ENCODE results near the gene ITIH5.
A peak's percentile ranks its signal among the peaks of the same experiment; 100 is the strongest.
"Not testable (repeated sequence)": the region's sequence is repeated elsewhere in the genome, so short reads cannot be mapped to it uniquely, and the experiment has no call there.

Gene ITIH5

GRCh38 chr10:7687228-7687907 lies 20.6 kb upstream of the ITIH5 start:
- DNase-seq (ENCODE audit: low spot score), result peak; percentile 82

DNA sequence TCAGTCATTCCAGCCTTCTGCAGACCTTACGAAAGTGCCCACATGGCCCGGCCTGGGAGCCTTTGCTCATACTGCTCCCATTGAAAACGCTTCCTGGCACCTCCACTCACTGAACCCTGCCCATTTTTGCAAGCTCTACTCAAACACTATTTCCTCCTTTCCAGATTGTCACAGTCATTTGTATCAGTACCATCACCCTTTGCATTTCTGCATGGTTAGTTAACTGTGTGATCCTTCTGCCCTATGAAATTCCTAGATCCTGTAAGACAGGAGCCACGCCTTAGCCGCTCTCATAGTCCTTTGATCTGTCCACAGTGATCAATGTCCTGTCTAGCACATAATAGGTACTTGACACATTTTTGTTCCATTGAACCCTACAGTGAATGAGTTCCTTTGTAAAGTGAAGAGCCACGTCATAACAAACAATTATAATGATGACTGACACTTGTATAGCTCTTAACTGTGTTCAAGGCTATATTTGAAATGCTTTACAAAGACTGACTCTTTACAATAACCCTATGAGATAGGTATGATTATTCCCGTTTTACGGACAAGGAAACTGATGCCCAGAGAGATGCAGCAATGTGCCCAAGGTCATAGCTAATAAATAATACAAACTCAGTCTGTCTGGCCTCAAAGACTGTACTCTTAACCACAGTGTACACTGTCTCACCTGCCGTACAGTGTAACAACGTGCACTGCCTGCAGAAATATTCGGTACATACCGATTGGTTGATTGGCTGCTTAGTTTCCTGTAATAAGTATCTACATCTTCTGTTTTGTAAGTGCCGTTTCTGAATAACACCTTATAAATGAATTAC lies 19.8 kb upstream of the ITIH5 start:
- DNase-seq (ENCODE audit: low spot score), result no peak

DNA sequence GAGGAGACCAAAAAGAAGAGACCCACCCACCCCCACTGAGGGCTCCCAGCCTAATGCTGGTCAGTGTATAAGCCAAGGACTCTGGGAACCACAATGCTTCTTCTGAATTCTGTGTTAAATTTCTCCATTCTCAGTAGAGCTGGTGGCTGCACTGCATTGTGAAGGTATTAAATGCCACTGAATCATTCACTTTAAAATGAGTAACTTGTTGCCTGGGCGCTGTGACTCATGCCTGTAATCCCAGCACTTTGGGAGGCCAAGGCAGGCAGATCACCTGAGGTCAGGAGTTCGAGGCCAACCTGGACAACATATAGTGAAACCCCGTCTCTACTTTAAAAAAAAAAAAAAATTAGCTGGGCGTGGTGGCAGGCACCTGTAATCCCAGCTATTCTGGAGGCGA lies 13.3 kb upstream of the ITIH5 start:
- not testable (repeated sequence) for DNase-seq (ENCODE audit: low spot score)

DNA sequence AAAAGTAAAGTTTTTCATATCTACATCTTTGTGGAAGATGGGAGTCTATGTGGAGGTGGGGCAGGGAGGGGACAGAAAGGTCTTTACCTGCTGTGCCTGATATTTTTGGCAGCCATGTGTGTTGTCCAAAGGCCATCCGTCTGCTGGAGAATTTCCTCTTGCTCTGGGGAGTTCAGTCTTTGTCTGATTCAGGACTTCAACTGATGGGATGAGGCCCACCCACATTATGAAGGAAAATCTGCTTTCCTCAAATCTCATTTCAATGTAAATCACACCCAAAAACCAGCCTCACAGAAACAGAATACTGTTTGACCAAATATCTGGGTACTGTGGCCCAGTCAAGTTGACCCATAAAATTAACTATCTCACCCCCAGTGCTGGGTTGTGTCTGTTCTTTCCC lies 12.5 kb upstream of the ITIH5 start:
- no peak for DNase-seq (ENCODE audit: low spot score)

DNA sequence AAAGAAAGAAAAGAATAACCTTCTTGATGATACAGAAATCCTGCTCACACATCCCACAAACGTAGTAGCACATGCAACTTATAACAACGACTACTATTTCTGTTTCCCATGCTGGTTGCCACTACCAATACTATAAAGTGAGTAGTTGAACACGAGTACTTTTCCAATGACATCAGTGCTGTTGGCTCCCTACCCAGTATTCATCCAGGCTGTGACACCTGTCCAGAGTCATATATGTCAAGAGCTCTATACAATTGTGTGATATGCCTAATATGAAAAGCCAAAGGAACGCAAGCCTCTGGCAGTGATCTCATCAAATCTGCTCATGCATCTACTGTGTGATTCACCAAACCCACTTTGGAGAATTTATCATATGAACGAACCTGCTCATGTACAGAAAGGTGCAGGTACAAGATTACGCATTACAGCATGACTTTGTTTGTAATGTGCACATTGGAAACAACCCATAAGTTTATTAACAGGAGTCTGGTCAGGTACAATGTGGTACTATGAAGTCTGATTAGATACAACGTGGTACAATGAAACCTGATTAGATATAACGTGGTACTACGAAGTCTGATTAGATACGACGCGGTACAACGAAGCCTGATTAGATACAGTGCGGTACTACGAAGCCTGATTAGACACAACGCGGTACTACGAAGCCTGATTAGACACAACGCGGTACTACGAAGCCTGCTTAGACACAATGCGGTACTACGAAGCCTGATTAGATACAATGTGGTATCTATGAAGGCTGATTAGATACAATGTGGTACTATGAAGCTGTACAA lies 5.8 kb upstream of the ITIH5 start:
- DNase-seq (ENCODE audit: low spot score), result no peak

DNA sequence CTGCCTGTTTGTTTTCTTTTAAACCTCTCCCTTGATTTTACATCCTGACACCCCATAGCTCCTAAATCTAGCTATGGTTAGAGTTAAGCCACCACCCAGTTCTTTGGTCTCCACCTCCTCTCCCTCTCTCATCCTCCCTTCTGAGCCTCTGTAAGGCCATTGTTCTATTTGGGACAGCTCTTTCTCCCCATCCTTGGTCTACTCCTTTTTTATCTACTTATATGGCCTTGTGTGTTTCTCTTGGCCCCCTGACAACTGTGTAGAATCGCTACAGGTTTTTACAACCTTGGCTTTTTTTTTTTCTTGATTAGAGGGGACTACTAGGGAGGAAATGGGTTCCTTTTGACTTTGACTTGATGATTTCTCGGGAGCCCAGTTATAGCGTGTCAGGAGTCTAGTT lies 3.4 kb upstream of the ITIH5 start:
- no peak for DNase-seq (ENCODE audit: low spot score)

DNA sequence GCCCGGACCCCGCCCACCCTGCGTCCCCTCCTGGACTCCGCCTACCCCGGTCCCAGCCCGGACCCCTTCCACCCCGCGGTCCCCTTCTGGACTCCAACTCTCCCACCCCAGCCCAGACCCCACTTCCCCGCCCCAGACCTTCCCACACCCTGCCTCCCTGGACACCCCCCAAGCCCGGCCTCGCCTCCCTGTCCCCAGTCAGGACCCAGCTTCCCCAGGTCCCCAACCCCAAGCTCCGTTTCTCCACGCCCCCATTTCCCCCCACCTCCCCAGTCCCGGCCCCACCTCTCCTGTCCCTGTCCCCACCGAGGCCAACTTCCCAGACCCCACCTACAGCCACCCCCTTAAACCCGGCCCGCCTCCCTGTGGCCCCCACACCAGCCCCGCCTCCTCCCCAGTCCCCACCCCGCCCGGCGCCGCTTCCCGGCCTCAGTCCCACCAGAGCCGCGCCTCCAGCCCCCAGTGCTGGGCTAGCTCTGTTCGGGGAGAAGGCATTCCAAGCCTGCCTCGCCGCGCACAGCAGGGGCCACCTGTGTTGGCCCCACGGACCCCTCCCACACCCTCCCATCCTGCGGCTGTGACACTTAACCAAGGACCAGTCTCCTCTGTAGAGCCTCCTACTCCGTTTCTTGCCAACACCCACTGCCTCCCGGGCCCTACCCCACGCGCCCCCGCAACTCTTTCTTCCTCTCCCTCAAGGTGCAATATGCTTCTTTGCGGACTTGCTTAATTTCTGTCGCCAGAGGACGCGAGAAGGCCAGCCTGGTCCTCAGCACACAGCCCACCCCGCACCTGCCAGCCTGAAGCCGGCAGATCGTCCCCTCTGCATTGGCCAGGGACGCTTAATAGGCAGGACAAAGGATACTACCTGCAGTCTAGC lies 736 bp upstream of the ITIH5 start:
- peak; percentile 71 for DNase-seq (ENCODE audit: low spot score)

DNA sequence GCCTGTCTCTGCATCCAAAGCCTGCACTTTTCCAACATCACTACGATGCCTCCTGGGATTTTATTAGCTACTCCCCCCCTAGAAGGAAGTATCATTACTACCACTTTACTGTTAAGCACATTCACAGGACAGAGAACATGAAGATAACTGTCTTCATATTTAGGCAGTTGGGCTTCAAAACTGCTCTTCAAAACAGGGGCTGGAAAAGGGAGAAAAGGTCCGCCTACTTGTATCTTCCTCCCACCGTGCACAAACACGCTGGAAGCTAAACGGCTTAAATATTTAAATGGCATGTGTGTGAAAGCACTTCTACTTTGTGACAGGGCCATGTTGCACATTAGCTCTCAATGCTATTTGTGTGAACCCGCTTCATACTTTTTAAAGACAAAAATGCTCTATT lies 999 bp downstream of the ITIH5 start:
- DNase-seq (ENCODE audit: low spot score), result no peak

DNA sequence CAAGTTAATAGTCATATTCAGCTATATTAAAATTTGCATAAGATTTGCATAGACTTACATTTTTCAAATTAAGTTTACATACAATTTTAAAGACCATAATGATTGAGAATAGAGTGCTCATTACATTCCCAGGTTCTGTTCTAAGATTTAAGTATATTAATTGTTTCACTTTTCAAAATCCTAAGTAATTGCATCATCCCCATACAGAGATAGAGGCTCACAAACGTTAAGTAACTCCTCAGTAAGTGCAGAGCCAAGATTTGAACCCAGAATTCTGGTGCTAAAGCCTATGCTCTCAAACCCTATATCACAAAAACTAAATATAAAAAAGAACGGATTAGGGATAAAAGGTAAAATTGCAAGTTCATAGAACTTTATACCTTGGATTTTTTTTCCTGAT lies 2.1 kb downstream of the ITIH5 start:
- no peak for DNase-seq (ENCODE audit: low spot score)

DNA sequence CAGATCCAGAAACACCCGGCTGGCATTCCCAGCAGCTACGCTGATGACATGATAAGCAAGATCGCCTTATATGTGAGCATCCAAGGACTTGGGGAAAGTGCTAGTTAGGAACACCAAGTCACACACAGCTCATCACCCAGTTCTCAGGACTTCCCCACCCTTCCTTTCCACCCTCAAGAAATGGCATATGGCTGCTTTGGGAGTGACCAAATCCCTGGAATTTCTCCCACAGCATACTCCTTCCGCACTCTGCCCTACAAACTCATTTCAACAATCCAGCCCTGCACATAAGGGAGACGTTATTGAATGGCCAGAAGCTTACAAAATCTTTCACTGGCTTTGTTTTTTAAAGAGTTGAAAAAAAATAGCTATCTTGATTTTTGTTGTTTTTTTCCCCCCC lies 4.2 kb downstream of the ITIH5 start:
- DNase-seq (ENCODE audit: low spot score), result no peak

- no peak for DNase-seq (ENCODE audit: low spot score)
Measured at GRCh38 chr10:7659560-7659959, 7.2 kb downstream of the ITIH5 start.

GRCh38 chr10:7657552-7657951 lies 9.2 kb downstream of the ITIH5 start:
- no peak for DNase-seq (ENCODE audit: low spot score)

GRCh38 chr10:7657079-7657478 lies 9.7 kb downstream of the ITIH5 start:
- not testable (repeated sequence) for DNase-seq (ENCODE audit: low spot score)

DNA sequence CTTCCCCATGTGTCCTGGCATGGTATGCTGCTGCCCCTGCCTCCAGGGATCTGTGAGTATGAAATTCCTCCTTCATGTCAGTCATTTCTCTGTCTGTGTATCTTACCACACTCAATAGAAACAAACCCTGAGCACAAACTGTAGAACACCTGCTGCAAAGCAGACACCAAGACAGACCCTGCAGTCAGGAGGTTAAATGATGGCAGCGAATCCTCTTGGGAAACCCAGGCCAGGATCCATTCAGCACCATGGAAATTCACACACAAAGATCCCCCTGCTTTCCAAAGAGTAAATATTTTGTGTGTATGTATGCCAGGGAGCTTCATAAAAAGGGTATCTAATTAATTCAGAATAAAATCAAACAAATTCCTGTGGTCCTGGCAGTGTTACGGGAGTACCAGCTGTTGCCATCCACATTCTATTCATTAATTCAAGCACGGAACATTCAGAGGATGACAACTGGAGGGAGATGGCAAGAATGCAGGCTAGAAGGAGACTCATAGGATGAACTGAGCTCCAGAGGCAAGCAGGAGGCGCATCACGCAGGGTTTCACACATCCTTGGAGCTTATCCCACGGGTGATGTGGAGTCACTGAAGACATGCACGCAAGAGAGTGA lies 14.8 kb downstream of the ITIH5 start:
- DNase-seq (ENCODE audit: low spot score), result no peak

- no peak for DNase-seq (ENCODE audit: low spot score)
Measured at GRCh38 chr10:7649673-7650300, 17.0 kb downstream of the ITIH5 start.

- no peak for DNase-seq (ENCODE audit: low spot score)
Measured at GRCh38 chr10:7647062-7647664, 19.6 kb downstream of the ITIH5 start.

- no peak for DNase-seq (ENCODE audit: low spot score)
Measured at GRCh38 chr10:7642491-7643011, 24.2 kb downstream of the ITIH5 start.

- no peak for DNase-seq (ENCODE audit: low spot score)
Measured at GRCh38 chr10:7635408-7636125, 31.2 kb downstream of the ITIH5 start.

- no peak for DNase-seq (ENCODE audit: low spot score)
Measured at GRCh38 chr10:7634142-7634894, 32.4 kb downstream of the ITIH5 start.

Measured in left forelimb (tissue), 1 donor.